ENCODE data around the gene SFXN4. TPM values are rescaled to one million over a fixed set of nuclear protein-coding genes. Genes with fewer than 3 reads are reported as not detected.
"Not testable (repeated sequence)": the region's sequence is repeated elsewhere in the genome, so short reads cannot be mapped to it uniquely, and the experiment has no call there.

Gene SFXN4
- total RNA-seq, 1 experiment from 2014 or later = 24.0 TPM

- Mint-ChIP-seq H3K27me3 (ENCODE audit: low read depth) (peaks cover 3% of the 10 kb centered on the region; the same call in 1 of the 2 replicates), H3K36me3 (no peaks in the 10 kb centered on the region), H3K27ac (no peak overlapping the region), H3K9me3 (no peaks in the 10 kb centered on the region), H3K4me3 (no peak overlapping the region), H3K4me1 (peaks cover 3% of the 10 kb centered on the region)
- ATAC-seq (no peak), DNase-seq (ENCODE audit: low spot score) (no peak)
- POLR2A ChIA-PET = no interaction called here
- CTCF ChIA-PET = no interaction called here
- TF ChIP-seq NFATC4 (CRISPR knock-in tag; IDR thresholded peaks at IDR 0.05) (no peak), FOXJ3 (CRISPR knock-in tag; IDR thresholded peaks at IDR 0.05; ENCODE audit: borderline replicate concordance) (no peak), ZNF512 (CRISPR knock-in tag; IDR thresholded peaks at IDR 0.05; ENCODE audit: borderline replicate concordance) (no peak), EMX1 (CRISPR knock-in tag; IDR thresholded peaks at IDR 0.05) (no peak), NR3C1 (CRISPR knock-in tag; conservative IDR thresholded peaks at IDR 0.05; ENCODE audit: low read depth) (no peak), CREM (CRISPR knock-in tag; IDR thresholded peaks at IDR 0.05) (no peak), USF1 (CRISPR knock-in tag; IDR thresholded peaks at IDR 0.05) (no peak), SMAD3 (CRISPR knock-in tag; IDR thresholded peaks at IDR 0.05; ENCODE audit: borderline replicate concordance) (no peak), JUN (CRISPR knock-in tag; IDR thresholded peaks at IDR 0.05) (no peak)
These were observed 66.9 kb downstream of the SFXN4 start for GRCh38 chr10:119098576-119098975.

- ATAC-seq; CTCF ChIA-PET; POLR2A ChIA-PET; H3K9me3 Mint-ChIP-seq; DNase-seq (ENCODE audit: low spot score); H3K36me3 Mint-ChIP-seq; H3K4me3 Mint-ChIP-seq; H3K27me3 Mint-ChIP-seq (ENCODE audit: low read depth); H3K4me1 Mint-ChIP-seq; H3K27ac Mint-ChIP-seq: not testable (repeated sequence)
These were observed 68.7 kb downstream of the SFXN4 start for GRCh38 chr10:119096641-119097415.

GRCh38 chr10:119095640-119096039 is 69.9 kb downstream of the SFXN4 start:
- no peak for ATAC-seq
- Mint-ChIP-seq H3K4me1 (no peaks in the 10 kb centered on the region), H3K27ac (no peak overlapping the region), H3K36me3 (no peaks in the 10 kb centered on the region), H3K27me3 (ENCODE audit: low read depth) (no peaks in the 10 kb centered on the region; the same call in 1 of the 2 replicates), H3K9me3 (no peaks in the 10 kb centered on the region), H3K4me3 (no peak overlapping the region)
- ChIA-PET POLR2A (no interaction called here), CTCF (no interaction called here)
- DNase-seq (ENCODE audit: low spot score) = no peak
- no peak for TF ChIP-seq TEAD1 (CRISPR knock-in tag; IDR thresholded peaks at IDR 0.05)
- TF ChIP-seq FOXJ3 (CRISPR knock-in tag; IDR thresholded peaks at IDR 0.05; ENCODE audit: borderline replicate concordance) = no peak
- TF ChIP-seq GABPB1 (CRISPR knock-in tag; IDR thresholded peaks at IDR 0.05) = no peak
- TF ChIP-seq USF2 (CRISPR knock-in tag; IDR thresholded peaks at IDR 0.05) = no peak
- no peak for TF ChIP-seq HMGXB4 (CRISPR knock-in tag; IDR thresholded peaks at IDR 0.05)
- no peak for TF ChIP-seq EMX1 (CRISPR knock-in tag; IDR thresholded peaks at IDR 0.05)
- no peak for TF ChIP-seq CREB1 (CRISPR knock-in tag; IDR thresholded peaks at IDR 0.05)
- no peak for TF ChIP-seq RELA (CRISPR knock-in tag; IDR thresholded peaks at IDR 0.05; ENCODE audit: borderline replicate concordance)
- TF ChIP-seq NR3C1 (CRISPR knock-in tag; conservative IDR thresholded peaks at IDR 0.05; ENCODE audit: low read depth) = no peak
- TF ChIP-seq ZNF532 (CRISPR knock-in tag; IDR thresholded peaks at IDR 0.05; ENCODE audit: borderline replicate concordance) = no peak
- no peak for TF ChIP-seq MYBL2 (CRISPR knock-in tag; IDR thresholded peaks at IDR 0.05)
- TF ChIP-seq JUN (CRISPR knock-in tag; IDR thresholded peaks at IDR 0.05) = no peak
- TF ChIP-seq PRRX2 (CRISPR knock-in tag; IDR thresholded peaks at IDR 0.05) = no peak
- no peak for TF ChIP-seq E2F5 (CRISPR knock-in tag; IDR thresholded peaks at IDR 0.05)
- no peak for TF ChIP-seq SOX15 (CRISPR knock-in tag; IDR thresholded peaks at IDR 0.05)
- TF ChIP-seq ESRRA (CRISPR knock-in tag; IDR thresholded peaks at IDR 0.05; ENCODE audit: borderline replicate concordance) = no peak
